ENCODE results near the gene TAPBPL. TPM values are rescaled to one million over a fixed set of nuclear protein-coding genes. Genes with fewer than 3 reads are reported as not detected.
A peak's percentile ranks its signal among the peaks of the same experiment; 100 is the strongest.

The TAPBPL gene
- total and polyA plus RNA-seq, 8 donors = 7.8 to 25.5 (median 15.7) TPM

- TF ChIP-seq, protein P1, sequence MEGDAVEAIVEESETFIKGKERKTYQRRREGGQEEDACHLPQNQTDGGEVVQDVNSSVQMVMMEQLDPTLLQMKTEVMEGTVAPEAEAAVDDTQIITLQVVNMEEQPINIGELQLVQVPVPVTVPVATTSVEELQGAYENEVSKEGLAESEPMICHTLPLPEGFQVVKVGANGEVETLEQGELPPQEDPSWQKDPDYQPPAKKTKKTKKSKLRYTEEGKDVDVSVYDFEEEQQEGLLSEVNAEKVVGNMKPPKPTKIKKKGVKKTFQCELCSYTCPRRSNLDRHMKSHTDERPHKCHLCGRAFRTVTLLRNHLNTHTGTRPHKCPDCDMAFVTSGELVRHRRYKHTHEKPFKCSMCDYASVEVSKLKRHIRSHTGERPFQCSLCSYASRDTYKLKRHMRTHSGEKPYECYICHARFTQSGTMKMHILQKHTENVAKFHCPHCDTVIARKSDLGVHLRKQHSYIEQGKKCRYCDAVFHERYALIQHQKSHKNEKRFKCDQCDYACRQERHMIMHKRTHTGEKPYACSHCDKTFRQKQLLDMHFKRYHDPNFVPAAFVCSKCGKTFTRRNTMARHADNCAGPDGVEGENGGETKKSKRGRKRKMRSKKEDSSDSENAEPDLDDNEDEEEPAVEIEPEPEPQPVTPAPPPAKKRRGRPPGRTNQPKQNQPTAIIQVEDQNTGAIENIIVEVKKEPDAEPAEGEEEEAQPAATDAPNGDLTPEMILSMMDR (IDR thresholded peaks at IDR 0.05) = no peak
- FAIRE-seq (no peak), ATAC-seq (no peak), DNase-seq (no peak)
- no peak overlapping the region for H3K27ac ChIP-seq
- H3K9me3 ChIP-seq = no peaks in the 10 kb centered on the region
- WGBS, 2 donors = 84% methylated on average over 3 of the region's 3 CpGs
- no peak overlapping the region for H3K4me3 ChIP-seq
- no peaks in the 10 kb centered on the region for H3K27me3 ChIP-seq
- H3K36me3 ChIP-seq = no peaks in the 10 kb centered on the region
- intact Hi-C loops (cut with DNase I) = no loop called here
- H3K4me1 ChIP-seq = no peaks in the 10 kb centered on the region
Measured at GRCh38 chr12:6437586-6437985, 14.3 kb upstream of the TAPBPL start.

DNA sequence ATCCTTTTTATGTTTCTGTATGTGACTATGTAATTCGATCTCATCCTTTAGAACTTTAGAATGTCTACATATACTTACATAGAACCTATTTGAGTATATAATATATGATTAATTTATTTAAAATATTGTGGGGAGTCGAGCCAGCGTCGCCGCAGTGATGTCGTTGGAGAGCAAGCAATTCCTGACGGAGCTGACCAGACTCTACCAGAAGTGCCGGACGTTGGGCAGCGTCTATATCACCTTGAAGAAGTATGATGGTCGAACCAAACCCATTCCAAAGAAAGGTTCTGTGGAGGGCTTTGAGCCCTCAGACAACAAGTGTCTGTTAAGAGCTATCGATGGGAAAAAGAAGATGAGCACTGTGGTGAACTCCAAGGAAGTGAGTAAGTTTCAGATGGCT lies 13.5 kb upstream of the TAPBPL start:
- no peaks in the 10 kb centered on the region for H3K36me3 ChIP-seq
- H3K27ac ChIP-seq = no peak overlapping the region
- TF ChIP-seq, protein P1 (IDR thresholded peaks at IDR 0.05) = no peak
- 77 to 83% methylated on average over 12 of the region's 12 CpGs for WGBS, 2 donors
- no peaks in the 10 kb centered on the region for H3K9me3 ChIP-seq
- H3K4me1 ChIP-seq = no peaks in the 10 kb centered on the region
- intact Hi-C loops (cut with DNase I) = no loop called here
- H3K27me3 ChIP-seq = no peaks in the 10 kb centered on the region
- no peak for FAIRE-seq
- DNase-seq = peak in 1 of 6 donors; percentile 31
- ATAC-seq = no peak
- H3K4me3 ChIP-seq = no peak overlapping the region

- 56 to 67% methylated on average over 1 of the region's 1 CpG for WGBS, 2 donors
- no peak for DNase-seq
Measured at GRCh38 chr12:6440391-6440790, 11.5 kb upstream of the TAPBPL start.

DNA sequence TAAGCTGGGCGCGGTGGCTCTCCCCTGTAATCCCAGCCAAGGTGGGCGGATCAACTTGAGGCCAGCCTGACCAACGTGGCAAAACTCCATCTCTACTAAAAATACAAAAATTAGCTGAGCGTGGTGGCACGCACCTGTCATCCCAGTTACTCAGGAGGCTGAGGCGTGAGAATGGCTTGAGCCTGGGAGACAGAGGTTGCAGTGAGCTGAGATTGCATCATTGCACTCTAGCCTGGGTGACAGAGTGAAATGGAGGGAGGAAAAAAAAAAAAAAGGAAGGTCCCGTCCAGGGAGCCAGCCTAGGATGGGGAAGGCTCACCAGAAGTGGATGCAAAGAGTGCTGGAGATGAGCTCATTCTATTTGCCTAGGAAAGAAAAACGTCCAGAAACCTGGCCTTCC lies 9.0 kb upstream of the TAPBPL start:
- 74 to 80% methylated on average over 9 of the region's 9 CpGs for WGBS, 2 donors
- no peaks in the 10 kb centered on the region for H3K4me1 ChIP-seq
- no peak overlapping the region for H3K27ac ChIP-seq
- no peak for DNase-seq
- FAIRE-seq = no peak
- no peak overlapping the region for H3K4me3 ChIP-seq
- TF ChIP-seq, protein P1 (IDR thresholded peaks at IDR 0.05) = no peak
- no peaks in the 10 kb centered on the region for H3K27me3 ChIP-seq
- H3K36me3 ChIP-seq = no peaks in the 10 kb centered on the region
- ATAC-seq = no peak
- intact Hi-C loops (cut with DNase I) = no loop called here
- H3K9me3 ChIP-seq = no peaks in the 10 kb centered on the region

More at GRCh38 chr12:6440391-6440790, 11.5 kb upstream of the TAPBPL start:
- FAIRE-seq (no peak), ATAC-seq (no peak)
- Histone ChIP-seq H3K27me3 (no peaks in the 10 kb centered on the region), H3K9me3 (no peaks in the 10 kb centered on the region), H3K27ac (no peak overlapping the region), H3K4me1 (no peaks in the 10 kb centered on the region), H3K36me3 (no peaks in the 10 kb centered on the region), H3K4me3 (no peak overlapping the region)
- TF ChIP-seq, protein P1 (IDR thresholded peaks at IDR 0.05) = no peak
- intact Hi-C loops (cut with DNase I) = no loop called here

- DNase-seq (peak in 1 of 6 donors; percentile 13), FAIRE-seq (no peak), ATAC-seq (no peak)
- no peaks in the 10 kb centered on the region for H3K36me3 ChIP-seq
- no peaks in the 10 kb centered on the region for H3K27me3 ChIP-seq
- WGBS, 2 donors = 61 to 68% methylated on average over 9 of the region's 9 CpGs
- no peak overlapping the region for H3K4me3 ChIP-seq
- H3K27ac ChIP-seq = no peak overlapping the region
- H3K9me3 ChIP-seq = no peaks in the 10 kb centered on the region
- intact Hi-C loops (cut with DNase I) = no loop called here
- no peaks in the 10 kb centered on the region for H3K4me1 ChIP-seq
- TF ChIP-seq, protein P1 (IDR thresholded peaks at IDR 0.05) = no peak
Measured at GRCh38 chr12:6443361-6443983, 8.4 kb upstream of the TAPBPL start.
